Fibroblast of skin of abdomen (primary cell): ENCODE results near the gene FOXN1.
"Not testable (repeated sequence)": the region's sequence is repeated elsewhere in the genome, so short reads cannot be mapped to it uniquely, and the experiment has no call there.

Experiments
- DNase-seq: peaks from one replicate; pipeline ENCODE4 v3.0.0-alpha.2; 2013

FOXN1 gene

GRCh38 chr17:28575126-28575795, 69.1 kb downstream of the FOXN1 start:
- no peak for DNase-seq

- DNase-seq: not testable (repeated sequence)
Observed at GRCh38 chr17:28576016-28576415, 69.9 kb downstream of the FOXN1 start.

GRCh38 chr17:28576758-28577465, 70.8 kb downstream of the FOXN1 start, which contains the start of gene ALDOC:
Gene ALDOC, minus strand, starts transcription at chr17:28576895. Its CDS starts 1,363 bp downstream, at chr17:28575532.
- DNase-seq: peak; percentile 91

DNA sequence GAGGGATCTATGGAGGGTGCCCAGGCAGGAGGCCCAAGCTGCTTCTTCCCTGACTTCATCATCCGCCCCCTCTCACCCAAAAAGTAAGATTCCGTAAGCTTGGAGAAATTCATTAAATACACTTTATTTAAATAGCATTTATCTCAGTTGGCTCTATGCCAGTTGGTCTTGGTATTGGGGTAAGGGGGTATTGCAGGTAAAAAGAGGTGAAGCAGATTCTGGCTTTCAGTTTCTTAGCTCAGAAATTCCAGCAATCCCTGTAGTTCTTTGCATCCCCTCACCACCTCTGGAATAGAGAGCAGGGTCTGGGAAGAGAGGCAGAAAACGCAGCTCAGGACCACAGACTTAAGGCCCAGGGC, 71.3 kb downstream of the FOXN1 start:
- no peak for DNase-seq

GRCh38 chr17:28578246-28579195, 72.4 kb downstream of the FOXN1 start:
- DNase-seq: no peak

- DNase-seq: no peak
Observed at GRCh38 chr17:28579526-28579925, 73.4 kb downstream of the FOXN1 start.

DNA sequence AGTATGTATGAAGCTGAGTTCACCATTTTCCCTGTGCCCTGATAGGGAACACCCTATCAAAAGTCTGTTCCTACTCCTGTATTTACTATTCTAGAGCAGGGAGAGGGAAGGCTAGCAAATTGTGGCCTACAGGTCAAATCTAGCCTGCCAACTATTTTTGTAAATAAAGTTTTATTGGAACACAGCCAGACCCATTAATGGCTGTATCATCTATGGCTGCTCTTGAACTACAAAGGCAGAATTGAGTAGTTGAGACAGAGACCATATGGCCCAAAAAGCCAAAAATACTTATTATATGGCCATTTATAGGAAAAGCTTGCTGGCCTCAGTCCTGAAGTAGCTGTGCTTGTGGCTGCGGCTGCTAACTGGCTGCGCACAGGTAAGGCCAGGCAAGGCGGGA, 74.8 kb downstream of the FOXN1 start:
- no peak for DNase-seq

DNA sequence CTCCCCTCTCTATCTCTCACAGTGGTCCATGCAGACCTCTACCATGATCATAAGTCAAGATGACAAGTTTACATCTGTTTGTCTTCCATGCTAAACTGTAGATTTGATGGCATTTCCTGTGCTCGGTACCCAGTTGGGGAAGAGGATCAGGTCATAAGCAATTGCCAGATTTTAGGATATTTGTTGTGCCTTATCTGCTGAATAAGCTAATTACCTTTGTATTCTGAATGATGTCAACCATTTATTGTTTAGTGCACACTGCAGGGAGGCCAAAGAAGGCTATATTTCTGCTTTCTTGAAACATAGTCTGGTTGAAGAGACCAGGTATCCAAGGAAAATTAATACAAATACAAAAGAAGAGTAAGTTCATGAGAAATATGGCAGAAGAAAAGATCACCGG, 76.4 kb downstream of the FOXN1 start:
- DNase-seq: no peak

DNA sequence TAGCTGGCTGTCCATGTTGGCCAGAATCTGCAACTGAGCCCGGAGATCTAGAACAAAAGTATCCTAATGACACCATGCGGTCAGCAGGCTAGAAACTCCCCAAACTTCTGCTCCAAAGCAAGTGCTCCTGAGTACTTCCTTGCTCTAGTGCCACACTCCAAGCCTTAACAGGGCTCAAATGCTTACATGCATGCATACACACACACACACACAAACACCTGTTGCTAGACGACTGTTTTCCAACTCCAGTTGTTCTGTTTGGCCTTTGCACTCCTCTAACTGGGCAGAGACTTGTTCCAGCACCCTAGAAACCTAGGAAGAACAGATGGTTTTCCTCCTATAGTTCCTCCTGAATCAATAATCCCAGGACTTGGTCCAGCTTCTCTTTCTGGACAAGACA, 78.3 kb downstream of the FOXN1 start:
- DNase-seq: no peak

DNA sequence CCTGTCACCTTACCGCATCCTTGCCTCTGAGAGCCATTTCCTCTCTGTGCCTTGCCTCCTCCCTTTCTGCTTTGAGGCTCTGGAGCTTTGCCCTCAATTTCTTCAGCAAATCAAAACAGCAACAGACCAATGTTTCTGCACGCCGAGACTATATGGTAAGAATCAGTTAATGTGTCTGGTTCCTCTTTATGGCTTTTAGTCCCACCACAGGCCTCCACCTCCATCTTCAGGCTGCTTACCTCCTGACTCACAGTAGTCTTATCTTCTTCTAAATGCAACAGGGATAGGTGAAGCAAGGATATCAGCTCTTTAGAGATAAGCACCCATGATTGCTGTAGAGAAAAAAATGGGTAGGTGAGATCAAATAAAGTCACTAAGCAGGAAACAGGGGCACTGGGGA, 79.7 kb downstream of the FOXN1 start:
- DNase-seq: no peak
